ENCODE results near the gene CACNB4. TPM values are rescaled to one million over a fixed set of nuclear protein-coding genes. Genes with fewer than 3 reads are reported as not detected.

Gene CACNB4
- total RNA-seq, 1 donor = 4.8 TPM

DNA sequence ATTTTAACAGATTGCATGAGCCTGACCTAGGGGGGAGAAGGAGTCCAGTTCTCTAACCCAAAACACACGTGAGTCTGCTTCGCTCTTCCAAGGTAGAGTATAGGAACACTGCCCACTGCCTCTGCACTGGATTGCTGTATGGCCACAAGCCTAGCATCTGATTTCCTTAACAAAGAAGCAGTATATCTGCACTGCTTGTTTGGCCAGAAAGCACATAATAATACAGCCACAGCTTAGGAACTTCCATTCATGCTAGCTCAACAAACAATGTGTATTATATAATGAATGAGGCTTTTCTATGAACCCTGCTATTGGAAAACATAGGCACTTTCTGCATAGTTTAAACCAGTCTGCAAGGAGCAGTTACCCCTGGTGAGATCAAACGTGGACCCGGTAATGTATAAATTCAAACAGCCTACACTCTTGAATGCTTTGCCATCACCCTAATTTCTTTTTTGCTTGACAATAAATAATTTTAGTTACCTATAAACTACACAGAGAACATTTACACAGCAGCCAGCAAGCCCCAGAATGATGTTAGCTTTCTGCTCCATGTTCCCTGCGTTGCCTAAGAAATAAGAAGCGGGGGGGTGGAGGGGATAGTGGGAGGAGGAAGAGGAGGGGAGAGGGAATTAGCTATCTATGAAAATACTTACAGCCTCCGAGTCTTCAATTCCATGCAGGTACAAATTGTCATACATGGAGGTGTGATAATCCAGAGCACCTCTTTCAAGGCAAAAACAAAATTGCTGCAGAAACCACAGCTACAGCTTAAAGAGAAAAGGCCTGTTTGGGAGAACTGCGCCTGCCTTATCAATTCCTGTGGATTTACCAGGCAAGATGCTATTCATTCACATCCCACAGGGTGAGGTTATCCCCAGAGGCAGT is 125.6 kb downstream of the CACNB4 start:
- TF ChIP-seq, protein P1, sequence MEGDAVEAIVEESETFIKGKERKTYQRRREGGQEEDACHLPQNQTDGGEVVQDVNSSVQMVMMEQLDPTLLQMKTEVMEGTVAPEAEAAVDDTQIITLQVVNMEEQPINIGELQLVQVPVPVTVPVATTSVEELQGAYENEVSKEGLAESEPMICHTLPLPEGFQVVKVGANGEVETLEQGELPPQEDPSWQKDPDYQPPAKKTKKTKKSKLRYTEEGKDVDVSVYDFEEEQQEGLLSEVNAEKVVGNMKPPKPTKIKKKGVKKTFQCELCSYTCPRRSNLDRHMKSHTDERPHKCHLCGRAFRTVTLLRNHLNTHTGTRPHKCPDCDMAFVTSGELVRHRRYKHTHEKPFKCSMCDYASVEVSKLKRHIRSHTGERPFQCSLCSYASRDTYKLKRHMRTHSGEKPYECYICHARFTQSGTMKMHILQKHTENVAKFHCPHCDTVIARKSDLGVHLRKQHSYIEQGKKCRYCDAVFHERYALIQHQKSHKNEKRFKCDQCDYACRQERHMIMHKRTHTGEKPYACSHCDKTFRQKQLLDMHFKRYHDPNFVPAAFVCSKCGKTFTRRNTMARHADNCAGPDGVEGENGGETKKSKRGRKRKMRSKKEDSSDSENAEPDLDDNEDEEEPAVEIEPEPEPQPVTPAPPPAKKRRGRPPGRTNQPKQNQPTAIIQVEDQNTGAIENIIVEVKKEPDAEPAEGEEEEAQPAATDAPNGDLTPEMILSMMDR (IDR thresholded peaks at IDR 0.05; ENCODE audit: insufficient read depth, low read length) = no peak
- DNase-seq (ENCODE audit: low read depth) = no peak
- H3K4me3 ChIP-seq (ENCODE audit: low read depth, low read length) = no peak overlapping the region

DNA sequence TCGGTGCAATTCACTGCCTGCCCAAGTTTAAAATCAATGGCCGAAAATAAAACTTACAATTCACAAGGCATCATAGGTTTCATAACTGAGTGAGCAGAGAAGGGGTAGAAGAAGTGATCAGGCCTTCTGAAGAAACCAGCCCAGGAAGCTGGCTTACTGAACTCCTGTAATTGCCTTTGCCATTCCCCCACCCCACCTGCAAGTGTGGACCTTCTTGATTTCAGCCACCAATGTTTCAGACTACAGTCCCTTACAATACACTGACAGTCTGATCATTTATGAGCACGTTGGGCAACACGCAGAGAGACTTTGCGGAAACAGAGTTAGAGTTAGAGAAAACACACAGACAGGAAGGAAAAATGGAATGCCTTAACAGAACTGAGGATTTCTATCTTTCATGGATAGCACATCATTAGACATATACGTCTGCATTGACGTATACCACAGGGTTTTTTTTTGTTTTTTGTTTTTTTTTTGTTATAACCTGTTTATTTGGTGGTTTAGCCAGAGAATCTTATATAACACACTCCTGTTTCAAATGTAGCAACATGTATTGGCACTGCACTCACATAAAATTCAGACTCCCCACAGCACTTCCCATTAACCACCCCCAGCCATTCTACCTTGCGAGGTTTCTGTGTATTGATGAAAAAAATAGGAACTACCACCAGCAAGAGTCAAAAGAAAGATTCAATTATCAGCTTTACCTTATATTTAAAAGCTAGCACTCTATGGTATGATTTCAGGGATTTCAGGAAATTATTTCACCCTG is 126.4 kb downstream of the CACNB4 start:
- H3K4me3 ChIP-seq (ENCODE audit: low read depth, low read length) = no peak overlapping the region
- TF ChIP-seq, protein P1 (IDR thresholded peaks at IDR 0.05; ENCODE audit: insufficient read depth, low read length) = no peak
- DNase-seq (ENCODE audit: low read depth) = no peak

DNA sequence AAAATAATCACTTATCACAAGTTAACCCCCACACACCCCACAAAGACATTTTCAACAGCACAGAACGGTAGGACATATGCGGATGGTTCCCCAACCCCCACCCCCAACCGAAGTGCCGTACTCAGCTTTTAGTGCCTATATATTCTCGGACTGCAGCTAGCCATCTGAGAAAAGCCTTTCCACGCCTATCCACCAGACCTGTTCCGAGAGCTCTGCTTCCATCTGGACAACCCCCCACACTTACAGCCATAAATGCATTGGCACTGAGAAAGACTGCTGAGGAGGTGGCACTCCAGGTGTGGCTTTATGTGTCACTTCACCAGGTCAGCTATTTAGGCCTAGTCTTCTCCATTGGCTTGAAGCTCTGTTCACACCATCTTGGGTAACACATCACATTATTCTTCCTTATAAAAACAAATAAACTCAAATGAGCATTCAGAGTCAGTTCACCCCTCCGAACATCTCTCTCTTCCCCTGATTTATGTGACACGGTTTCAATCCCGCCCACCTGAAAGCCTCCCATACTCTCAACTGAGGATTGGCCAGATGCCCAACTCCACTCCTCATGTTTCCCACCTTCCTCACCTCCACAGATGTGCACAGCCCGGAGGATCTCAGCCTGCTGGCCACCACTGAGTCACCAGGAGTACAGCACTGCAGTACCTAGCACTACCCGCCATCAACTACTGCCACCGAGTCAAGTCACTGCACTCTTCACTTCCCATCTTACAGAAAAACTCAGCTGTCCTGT is 127.4 kb downstream of the CACNB4 start:
- no peak overlapping the region for H3K4me3 ChIP-seq (ENCODE audit: low read depth, low read length)
- TF ChIP-seq, protein P1 (IDR thresholded peaks at IDR 0.05; ENCODE audit: insufficient read depth, low read length) = no peak
- no peak for DNase-seq (ENCODE audit: low read depth)

DNA sequence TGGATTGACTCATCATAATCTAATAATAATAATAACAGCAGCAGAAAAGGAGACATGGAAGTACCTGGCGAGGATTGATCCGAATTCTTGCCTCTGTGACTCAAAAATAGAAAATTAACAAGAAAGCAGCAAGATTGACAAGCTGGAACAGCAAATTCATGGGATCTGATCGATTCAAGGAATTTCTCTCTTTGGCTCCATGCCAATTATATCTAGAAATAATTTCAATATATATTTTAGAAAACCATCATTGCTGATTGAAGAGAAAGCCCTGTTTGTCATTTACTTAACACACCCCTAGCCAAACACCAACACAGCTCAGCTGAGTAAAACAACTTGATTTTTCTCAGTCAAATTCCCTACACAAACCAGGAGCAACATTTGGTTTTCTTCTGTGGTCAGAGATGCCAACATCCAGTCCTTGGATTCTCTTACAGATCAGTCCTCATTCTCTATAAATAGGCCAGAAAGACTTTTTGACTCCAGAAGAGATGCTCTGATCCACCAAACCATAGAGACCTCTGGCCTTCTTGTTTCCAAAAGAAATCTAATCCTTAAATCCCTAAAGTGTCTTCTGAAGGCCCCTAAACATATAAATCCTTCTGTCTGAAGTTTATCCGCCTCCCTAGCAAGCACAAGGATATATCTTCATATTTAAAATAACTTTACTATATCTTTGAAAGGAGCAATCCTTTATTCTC is 129.9 kb downstream of the CACNB4 start:
- TF ChIP-seq, protein P1 (IDR thresholded peaks at IDR 0.05; ENCODE audit: insufficient read depth, low read length) = no peak
- DNase-seq (ENCODE audit: low read depth) = no peak
- H3K4me3 ChIP-seq (ENCODE audit: low read depth, low read length) = no peak overlapping the region

DNA sequence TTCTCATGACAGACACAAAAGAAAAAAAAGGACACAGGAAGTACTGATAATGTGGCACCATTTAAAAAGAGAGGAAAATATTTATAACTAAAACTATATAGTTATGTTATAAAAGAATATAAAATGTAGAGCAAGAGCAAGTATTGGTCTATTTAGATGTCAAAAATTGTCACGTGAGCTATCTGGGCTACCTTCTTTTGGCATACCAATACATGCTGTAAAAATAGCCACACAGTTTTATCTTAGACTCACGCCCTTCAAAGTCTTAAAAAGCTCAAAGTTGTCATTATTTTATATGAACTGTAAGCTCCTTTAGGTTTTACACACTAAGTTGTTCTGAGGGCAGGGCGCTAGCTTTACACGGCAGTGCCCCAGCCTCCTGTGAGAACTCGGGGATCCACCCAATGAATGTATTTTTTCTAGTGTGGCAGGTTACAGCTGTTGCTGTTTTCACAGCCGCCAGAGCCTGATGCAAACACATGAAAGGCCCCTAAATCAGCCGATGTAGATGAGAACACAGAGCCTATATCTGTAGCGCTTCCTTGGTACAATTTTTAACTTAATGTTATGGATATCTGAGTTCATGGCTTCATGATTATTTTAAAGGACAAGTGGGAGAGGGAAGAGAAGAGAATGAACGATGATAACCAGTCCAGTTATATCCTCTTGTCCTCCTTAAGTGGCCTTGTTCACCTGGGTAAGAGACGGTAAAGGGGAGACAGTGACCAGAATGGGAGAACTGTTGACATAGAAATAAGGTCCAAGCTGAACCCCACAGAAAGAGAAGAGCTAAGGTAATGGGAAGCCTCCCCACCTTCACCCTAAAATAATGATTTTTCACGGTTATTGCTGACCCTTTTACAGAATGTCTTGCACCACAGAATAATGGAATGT is 130.8 kb downstream of the CACNB4 start:
- no peak for DNase-seq (ENCODE audit: low read depth)
- TF ChIP-seq, protein P1 (IDR thresholded peaks at IDR 0.05; ENCODE audit: insufficient read depth, low read length) = no peak
- H3K4me3 ChIP-seq (ENCODE audit: low read depth, low read length) = no peak overlapping the region

Measured in fibroblast of the aortic adventitia (primary cell).